Osteoblast (primary cell): ENCODE measurements around the gene NCAM2. TPM values are rescaled to one million over a fixed set of nuclear protein-coding genes. Genes with fewer than 3 reads are reported as not detected.
A peak's percentile ranks its signal among the peaks of the same experiment; 100 is the strongest.

Source experiments
- DNase-seq: peaks from one replicate; pipeline ENCODE4 v3.0.0; 2011; ENCODE audit warnings: low spot score, mixed read lengths; ENCODE audit not compliant: insufficient read length; ENCODE audit errors: missing footprints
- H2AFZ ChIP-seq: 2 replicates; pipeline ENCODE4 v1.6.0; 2011; ENCODE audit warnings: mild to moderate bottlenecking, low read length
- H3K27ac ChIP-seq: 2 replicates; pipeline ENCODE4 v1.5.1; 2011; ENCODE audit warnings: mild to moderate bottlenecking, low read depth, low read length, moderate library complexity
- H3K27me3 ChIP-seq: 2 replicates; pipeline ENCODE4 v1.6.0; 2012; ENCODE audit warnings: mild to moderate bottlenecking, control low read depth, inconsistent platforms, low read length, moderate library complexity; ENCODE audit not compliant: insufficient read depth
- H3K36me3 ChIP-seq: 2 replicates; pipeline ENCODE4 v1.5.1; 2011; ENCODE audit warnings: mild to moderate bottlenecking, low read length, control low read depth, moderate library complexity; ENCODE audit not compliant: insufficient read depth
- H3K4me1 ChIP-seq: 2 replicates; pipeline ENCODE4 v1.5.1; 2011; ENCODE audit warnings: mild to moderate bottlenecking, low read length, control low read depth, moderate library complexity; ENCODE audit not compliant: insufficient read depth
- H3K4me2 ChIP-seq: 2 replicates; pipeline ENCODE4 v1.6.0; 2011; ENCODE audit warnings: mild to moderate bottlenecking, low read length; ENCODE audit not compliant: insufficient read depth
- H3K4me3 ChIP-seq: fragments of 200-600 bp; sonication (generic); 3 replicates; pipeline ENCODE4 v1.5.1; 2012; ENCODE audit warnings: mild to moderate bottlenecking, low read length, inconsistent platforms; ENCODE audit not compliant: insufficient read depth
- H3K79me2 ChIP-seq: 2 replicates; pipeline ENCODE4 v1.6.0; 2012; ENCODE audit warnings: mild to moderate bottlenecking, low read length, control low read depth, inconsistent platforms; ENCODE audit not compliant: insufficient read depth
- H3K9me3 ChIP-seq: 2 replicates; pipeline ENCODE4 v1.5.1; 2011; ENCODE audit warnings: low read depth, low read length, control low read depth
- H4K20me1 ChIP-seq: 2 replicates; pipeline ENCODE4 v1.6.0; 2012; ENCODE audit warnings: mild to moderate bottlenecking, low read length, control low read depth; ENCODE audit not compliant: insufficient read depth
- CTCF ChIP-seq: IDR thresholded peaks from 2 replicates; pipeline ENCODE4 v1.5.1; 2011; ENCODE audit warnings: mild to moderate bottlenecking, low read depth, low read length, moderate library complexity; ENCODE audit errors: extremely low read depth
- total RNA-seq: library from RNA; depleted of rRNA; stranded (reverse); fragments of >200 nt; gene quantifications from 2 replicates; pipeline ENCODE4 v1.2.3, GENCODE V29; 2012

Gene NCAM2
- total RNA-seq, 1 donor = 8.0 TPM

- no peak overlapping the region for H3K27ac ChIP-seq
- no peak overlapping the region for H2AFZ ChIP-seq
- peaks cover 2% of the 10 kb centered on the region for H3K9me3 ChIP-seq
- H3K4me2 ChIP-seq = no peak overlapping the region
- no peaks in the 10 kb centered on the region for H3K36me3 ChIP-seq
- H3K79me2 ChIP-seq = no peaks in the 10 kb centered on the region
- no peaks in the 10 kb centered on the region for H3K4me1 ChIP-seq
- no peak for DNase-seq
- no peak for TF ChIP-seq CTCF
- H4K20me1 ChIP-seq = no peaks in the 10 kb centered on the region
- no peaks in the 10 kb centered on the region for H3K27me3 ChIP-seq
- H3K4me3 ChIP-seq = no peak overlapping the region
These were observed 417.5 kb downstream of the NCAM2 start for GRCh38 chr21:21415741-21416140.

GRCh38 chr21:21434944-21435343, 436.7 kb downstream of the NCAM2 start:
- Histone ChIP-seq H3K79me2 (no peaks in the 10 kb centered on the region), H3K27ac (no peak overlapping the region), H2AFZ (no peak overlapping the region), H3K4me1 (no peaks in the 10 kb centered on the region), H3K9me3 (no peaks in the 10 kb centered on the region), H3K36me3 (no peaks in the 10 kb centered on the region), H4K20me1 (no peaks in the 10 kb centered on the region), H3K27me3 (no peaks in the 10 kb centered on the region), H3K4me2 (no peak overlapping the region), H3K4me3 (no peak overlapping the region)
- TF ChIP-seq CTCF = no peak
- DNase-seq = no peak

GRCh38 chr21:21436012-21436534, 437.9 kb downstream of the NCAM2 start:
- Histone ChIP-seq H3K4me1 (no peaks in the 10 kb centered on the region), H3K4me3 (no peak overlapping the region)

GRCh38 chr21:21439761-21440160, 441.6 kb downstream of the NCAM2 start:
- no peaks in the 10 kb centered on the region for H3K36me3 ChIP-seq
- H3K4me1 ChIP-seq = no peaks in the 10 kb centered on the region
- H3K27me3 ChIP-seq = no peaks in the 10 kb centered on the region
- H3K9me3 ChIP-seq = no peaks in the 10 kb centered on the region
- no peaks in the 10 kb centered on the region for H4K20me1 ChIP-seq
- no peak for DNase-seq
- H3K27ac ChIP-seq = no peak overlapping the region
- TF ChIP-seq CTCF = no peak
- no peak overlapping the region for H3K4me2 ChIP-seq
- no peak overlapping the region for H3K4me3 ChIP-seq
- H3K79me2 ChIP-seq = no peaks in the 10 kb centered on the region
- no peak overlapping the region for H2AFZ ChIP-seq

More at GRCh38 chr21:21436012-21436534, 437.9 kb downstream of the NCAM2 start:
- no peaks in the 10 kb centered on the region for H3K27me3 ChIP-seq
- H2AFZ ChIP-seq = no peak overlapping the region
- H3K79me2 ChIP-seq = no peaks in the 10 kb centered on the region
- H3K36me3 ChIP-seq = no peaks in the 10 kb centered on the region
- no peaks in the 10 kb centered on the region for H4K20me1 ChIP-seq
- TF ChIP-seq CTCF = no peak
- H3K9me3 ChIP-seq = no peaks in the 10 kb centered on the region
- no peak for DNase-seq
- H3K27ac ChIP-seq = no peak overlapping the region
- peak overlapping the region; percentile 7 for H3K4me2 ChIP-seq
